GM04503 (cell line): ENCODE data around the gene KCNJ14.
A peak's percentile ranks its signal among the peaks of the same experiment; 100 is the strongest.
"Not testable (repeated sequence)": the region's sequence is repeated elsewhere in the genome, so short reads cannot be mapped to it uniquely, and the experiment has no call there.

Experiments
- DNase-seq: peaks from one replicate; pipeline ENCODE4 v3.0.0-alpha.2; 2012; ENCODE audit warnings: low read depth

Gene KCNJ14

DNA sequence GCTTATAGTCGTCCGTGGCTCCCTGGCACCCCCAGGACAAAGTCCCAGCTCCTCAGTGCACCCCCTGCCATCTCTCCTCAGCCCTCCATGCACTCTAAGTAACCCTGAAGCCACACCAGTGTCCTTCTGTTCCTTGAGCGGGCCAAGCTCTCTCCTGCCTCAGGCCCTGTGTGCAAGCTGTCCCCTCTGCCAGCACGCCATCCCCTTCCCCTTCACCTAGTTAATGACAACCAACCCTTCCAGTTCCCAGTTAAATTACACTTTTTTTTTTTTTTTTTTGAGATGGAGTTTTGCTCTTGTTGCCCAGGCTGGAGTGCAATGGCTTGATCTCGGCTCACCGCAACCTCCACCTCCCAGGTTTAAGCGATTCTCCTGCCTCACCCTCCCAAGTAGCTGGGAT lies 33.1 kb downstream of the KCNJ14 start:
- not testable (repeated sequence) for DNase-seq

DNA sequence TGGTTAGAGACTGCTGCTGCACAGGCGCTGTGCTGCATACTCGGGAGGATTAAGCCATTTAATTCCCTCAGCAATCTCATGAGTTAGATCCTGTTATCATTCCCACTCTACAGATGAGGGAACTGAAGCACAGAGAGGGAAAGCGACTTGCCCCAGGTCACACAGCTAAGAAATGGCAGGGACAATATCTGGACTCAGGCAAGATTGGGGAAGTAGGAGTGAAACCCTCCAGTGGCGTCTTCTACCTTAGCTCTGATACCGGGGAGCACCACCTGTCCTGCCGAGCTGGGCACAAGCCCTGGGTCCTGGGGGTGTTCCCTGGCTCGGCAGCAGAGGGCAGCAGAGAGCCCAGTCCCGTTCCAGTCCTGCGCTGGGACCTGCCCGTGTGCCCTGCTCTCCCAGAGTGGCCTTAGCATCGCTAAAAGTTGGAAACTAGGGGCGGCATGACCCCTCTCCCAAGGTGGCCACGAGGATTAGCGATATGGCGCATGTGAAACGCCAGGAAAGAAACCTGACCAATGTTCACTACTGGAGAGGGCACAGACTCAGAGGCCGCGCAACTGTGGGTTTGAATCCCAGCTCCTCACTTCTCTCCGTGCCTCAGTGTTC lies 34.3 kb downstream of the KCNJ14 start:
- no peak for DNase-seq

GRCh38 chr19:48490981-48491792 lies 35.8 kb downstream of the KCNJ14 start:
- no peak for DNase-seq

- DNase-seq = no peak
Measured at GRCh38 chr19:48491793-48492123, 36.4 kb downstream of the KCNJ14 start.

DNA sequence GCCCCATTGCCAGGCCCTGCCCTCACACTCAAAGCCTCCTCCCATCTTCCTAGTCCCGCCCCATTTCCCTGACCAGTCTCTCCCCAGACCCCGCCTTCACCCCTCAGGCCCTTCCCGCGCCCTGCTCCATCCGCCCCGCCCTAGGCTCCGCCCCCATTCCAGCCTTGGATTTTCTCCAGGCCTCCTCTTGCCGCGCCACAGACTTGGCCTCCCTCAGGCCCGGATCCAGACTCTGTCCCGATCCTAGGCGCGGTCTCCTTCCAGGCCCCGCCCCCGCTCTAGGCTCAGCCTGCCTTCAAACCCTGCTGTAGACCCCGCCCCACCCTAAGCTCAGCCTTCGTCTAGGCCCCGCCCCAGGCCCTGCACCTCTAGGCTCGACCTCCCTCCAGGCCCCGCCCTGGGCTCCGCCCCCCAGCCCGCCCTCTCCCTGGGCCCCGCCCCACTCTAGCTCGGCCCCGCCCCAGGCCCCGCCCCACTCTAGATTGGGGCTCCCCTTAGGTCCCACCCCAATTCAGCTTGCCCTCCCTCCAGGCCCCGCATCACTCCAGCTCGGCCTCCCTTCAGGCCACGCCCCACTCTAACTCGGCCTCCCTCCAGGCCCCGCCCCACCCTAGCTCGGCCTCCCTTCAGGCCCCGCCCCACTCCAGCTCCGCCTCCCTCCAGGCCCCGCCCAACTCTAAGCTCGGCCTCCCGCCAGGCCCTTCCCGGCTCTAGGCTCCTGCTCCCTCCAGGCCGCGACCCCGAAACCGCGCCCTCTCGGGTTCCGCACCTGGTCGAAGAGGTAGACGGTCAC lies 37.7 kb downstream of the KCNJ14 start:
- peak; percentile 80 for DNase-seq

- DNase-seq = no peak
Measured at GRCh38 chr19:48493718-48494401, 38.5 kb downstream of the KCNJ14 start.

DNA sequence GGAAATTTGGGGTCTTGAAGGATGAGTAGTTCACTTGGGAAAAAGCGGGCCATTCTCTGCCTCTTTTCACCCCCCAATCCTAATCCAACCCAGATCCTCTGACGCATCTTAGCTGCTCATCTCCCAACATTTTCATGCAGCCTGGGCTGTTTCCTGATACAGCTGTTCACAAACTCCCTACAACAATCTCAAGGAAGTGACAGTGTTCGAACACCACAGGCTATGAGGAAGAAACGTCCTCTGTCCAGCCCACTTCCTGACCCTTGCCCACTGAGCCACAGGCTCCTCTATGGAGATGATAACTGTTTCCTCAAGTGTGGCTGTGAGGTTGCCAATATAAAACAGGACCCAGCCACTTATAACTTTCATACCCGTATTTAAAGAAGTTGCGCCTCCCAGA lies 40.0 kb downstream of the KCNJ14 start:
- DNase-seq = no peak

DNA sequence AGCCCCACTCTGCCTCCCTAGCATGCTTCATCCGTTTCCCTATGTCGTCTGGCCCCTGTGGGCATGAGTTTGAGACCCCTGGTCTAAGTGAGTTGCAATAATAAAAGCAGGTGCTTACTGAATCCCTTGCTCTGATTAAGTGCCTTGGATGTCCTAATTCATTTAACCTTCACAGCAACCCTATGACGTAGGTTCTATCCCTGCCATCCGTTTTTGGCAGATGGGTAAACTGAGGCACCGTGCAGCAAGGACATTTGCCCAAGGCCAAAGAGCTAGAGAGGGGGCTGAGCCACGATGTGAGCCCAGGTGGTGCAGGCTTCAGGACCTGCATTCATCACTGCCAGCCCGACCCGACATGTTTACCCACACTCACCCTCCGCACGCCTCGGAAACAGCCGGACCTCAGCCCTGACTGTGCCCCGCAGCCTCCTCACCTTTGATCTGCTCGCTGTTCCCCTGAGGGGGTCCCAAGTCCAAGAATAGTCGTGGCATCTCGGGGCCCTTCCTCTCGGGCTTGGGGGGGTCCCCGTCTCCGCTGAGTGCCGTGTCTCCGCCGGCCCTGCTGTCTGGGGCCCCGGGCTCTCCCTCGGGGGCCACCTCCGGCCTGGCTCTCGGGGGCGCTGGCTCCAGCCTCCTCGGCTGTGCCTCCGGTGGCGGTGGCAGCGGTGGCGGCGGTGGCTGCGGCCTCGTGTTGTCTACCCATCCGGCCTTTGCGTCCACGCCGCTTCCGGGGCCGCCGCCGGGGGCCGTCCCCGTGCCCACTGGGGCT lies 41.8 kb downstream of the KCNJ14 start:
- no peak for DNase-seq

DNA sequence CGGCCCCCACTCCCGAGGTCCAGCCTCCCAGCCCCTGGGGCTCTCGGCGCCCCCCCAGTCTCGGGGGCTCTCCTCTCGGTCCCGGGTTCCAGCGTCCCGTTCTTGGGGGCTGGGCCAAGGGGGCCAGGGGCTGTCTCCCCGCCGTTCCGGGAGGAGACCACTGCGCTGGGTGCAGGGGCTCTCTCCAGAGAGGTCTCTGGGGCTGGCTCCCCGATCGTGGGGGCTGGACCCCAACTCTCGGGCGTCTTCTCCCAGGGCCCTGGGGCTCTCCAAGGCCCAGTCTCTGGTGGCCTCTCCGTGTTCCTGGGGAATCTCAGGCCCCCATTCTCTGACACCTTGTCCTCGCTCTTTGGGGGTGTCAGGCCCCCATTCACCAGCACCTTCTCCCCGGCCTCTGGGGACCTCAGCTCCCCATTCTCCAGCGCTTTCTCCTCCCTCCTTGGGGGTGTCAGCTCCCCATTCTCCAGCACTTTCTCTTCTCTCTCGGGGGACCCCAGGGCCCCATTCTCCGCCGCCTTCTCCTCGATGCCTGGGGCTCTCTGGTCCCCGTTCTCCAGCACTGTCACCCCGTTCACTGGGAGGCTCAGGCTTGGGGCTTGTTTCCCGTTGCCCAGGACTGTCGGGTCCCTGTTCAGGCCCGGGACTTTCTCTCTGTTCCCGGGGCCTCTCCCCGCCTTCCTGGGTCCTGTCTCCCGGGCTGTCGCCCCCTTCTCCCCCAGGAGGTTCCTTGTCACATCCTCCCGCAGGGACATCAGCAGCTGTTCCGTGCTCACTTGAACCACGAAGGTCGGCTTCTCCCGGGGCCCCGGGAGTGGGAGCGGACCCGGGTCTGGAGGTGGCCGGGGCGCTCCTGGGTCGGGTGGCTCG lies 42.6 kb downstream of the KCNJ14 start:
- DNase-seq = no peak

- DNase-seq = no peak
Measured at GRCh38 chr19:48498595-48499311, 43.4 kb downstream of the KCNJ14 start.

DNA sequence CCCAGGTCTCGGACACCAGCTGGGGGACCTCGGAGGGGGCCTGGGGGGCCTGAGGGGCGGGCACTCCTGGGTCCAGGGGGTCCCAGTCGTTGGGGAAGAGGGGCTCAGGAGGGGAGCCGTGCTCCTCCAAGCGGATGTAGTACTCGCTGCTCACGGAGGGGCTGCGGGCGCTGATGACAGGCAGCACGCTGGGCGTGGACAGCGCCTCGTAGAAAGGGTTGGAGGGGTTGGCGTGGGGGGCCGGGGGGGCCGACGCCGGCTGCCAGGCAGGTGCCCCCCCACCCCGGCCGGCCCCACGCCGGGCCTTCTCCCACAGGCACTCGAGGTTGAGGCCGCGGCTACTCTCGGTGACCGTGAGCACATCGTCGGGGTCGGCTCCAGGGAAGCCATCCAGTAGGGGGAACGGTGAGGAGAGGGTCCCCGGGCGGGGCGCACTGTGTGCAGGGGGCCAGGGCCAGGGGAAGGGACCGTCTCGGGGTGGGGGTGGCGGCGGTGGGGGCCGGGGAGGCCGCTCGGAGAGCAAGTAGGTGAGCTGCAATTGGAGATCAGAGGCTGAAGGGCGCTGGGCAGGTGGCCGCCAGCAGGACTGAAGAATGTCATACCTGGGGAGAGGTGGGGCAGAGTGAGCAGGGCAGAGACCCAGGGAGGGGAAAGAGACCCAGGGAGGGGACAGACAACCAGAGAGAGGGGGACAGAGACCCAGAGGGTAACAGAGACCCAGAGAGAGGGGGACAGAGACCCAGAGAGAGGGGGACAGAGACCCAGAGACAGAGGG lies 44.1 kb downstream of the KCNJ14 start:
- DNase-seq = no peak

GRCh38 chr19:48500830-48501493 lies 45.6 kb downstream of the KCNJ14 start:
- no peak for DNase-seq

DNA sequence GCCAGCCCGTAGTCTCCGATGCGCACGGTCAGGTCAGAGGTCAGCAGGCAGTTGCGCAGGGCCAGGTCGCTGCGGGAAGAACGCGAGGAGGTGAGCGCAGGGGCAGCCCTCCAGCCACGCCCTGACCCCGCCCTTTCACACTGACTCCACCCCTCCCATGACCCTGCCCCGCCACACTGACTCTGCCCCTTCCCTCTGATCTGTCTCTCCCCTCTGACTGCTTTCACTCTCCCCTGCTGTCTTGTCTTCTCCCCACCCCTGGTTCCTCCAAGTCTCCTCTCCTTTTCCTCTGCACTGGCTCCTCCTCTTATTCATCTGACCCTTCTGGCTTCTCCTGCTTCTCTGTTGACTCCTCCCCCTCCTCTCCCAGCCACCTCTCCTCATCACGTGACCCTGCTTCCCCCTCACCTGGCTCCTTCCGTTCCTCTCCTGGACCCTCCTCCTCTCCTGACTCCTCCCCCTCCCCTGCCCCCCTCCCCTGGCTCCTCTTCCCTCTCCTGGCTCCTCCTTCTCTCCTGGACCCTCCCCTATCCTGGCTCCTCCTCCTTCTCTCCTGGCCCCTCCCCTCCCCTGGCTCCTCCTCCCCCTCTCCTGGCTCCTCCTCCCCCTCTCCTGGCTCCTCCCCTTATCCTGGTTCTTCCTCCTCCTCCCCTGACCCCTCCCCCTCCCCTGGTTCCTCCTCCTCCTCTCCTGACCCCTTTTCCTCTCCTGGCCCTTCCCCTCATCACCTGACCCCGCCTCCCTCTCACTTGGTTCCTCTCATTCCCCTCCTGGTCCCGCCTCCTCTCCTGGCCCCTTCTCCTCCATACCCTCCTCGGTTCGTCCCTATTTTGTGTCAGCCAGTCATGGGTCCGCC lies 46.3 kb downstream of the KCNJ14 start:
- no peak for DNase-seq

- no peak for DNase-seq
Measured at GRCh38 chr19:48502350-48503018, 47.1 kb downstream of the KCNJ14 start.

GRCh38 chr19:48506138-48506733 lies 50.9 kb downstream of the KCNJ14 start:
- DNase-seq = no peak

GRCh38 chr19:48507911-48508439 lies 52.6 kb downstream of the KCNJ14 start:
- no peak for DNase-seq
